Germinal center (tissue), 1 donor: ENCODE data around the gene ITSN1.
"Not testable (repeated sequence)": the region's sequence is repeated elsewhere in the genome, so short reads cannot be mapped to it uniquely, and the experiment has no call there.

Experiments used
- DNase-seq: peaks from one replicate; pipeline ENCODE4 v3.0.0; 2012; ENCODE audit warnings: mixed read lengths, low spot score

The ITSN1 gene

DNA sequence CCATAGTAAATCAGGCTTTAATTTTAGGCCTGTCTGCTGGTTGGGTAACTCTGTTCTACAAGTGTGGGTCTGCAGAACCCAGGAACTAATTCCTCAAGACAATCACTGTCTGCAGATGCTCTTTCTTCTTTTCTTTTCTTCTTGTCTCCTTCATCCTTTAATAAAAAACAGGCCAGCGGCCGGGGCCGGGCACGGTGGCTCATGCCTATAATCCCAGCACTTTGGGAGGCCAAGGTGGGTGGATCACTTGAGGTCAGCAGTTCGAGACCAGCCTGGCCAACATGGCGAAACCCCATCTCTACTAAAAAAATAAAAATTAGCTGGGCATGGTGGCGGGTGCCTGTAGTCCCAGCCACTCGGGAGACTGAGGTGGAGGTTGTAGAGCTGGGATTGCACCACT lies 220.9 kb downstream of the ITSN1 start:
- DNase-seq, result not testable (repeated sequence)

DNA sequence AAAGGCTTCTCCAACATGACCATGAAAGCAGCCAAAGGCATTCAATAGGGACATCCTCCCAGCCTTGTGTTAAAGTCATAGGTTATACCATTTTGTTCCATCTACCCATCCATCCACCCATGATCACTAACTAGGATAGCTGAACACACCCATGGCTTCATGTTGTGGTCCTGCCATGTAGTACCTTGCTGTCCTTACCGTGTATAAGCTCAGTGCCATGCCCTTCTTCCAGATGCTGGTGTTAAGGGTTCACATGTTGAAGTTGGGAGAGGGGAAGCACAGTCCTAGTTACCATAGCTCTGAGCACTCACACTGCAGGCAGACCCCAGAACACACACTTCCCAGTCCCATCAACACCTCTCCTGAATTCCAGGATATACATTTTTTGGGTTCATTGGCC lies 221.8 kb downstream of the ITSN1 start:
- DNase-seq, result no peak

DNA sequence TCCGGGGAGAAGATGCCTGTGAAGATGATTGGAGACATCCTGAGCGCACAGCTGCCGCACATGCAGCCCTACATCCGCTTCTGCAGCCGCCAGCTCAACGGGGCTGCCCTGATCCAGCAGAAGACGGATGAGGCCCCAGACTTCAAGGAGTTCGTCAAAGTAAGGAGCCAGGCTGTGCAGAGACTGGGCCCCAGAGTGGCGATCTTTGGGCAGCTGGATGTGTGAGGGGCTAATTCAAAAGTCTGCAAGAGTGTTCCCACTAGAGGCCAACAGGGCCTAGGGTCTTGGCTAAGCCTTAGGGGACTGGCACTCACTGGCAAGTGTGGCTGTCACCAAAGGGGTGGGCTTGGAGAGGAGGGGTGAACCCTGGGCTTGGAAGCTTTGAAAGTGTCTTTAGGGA lies 222.9 kb downstream of the ITSN1 start:
- no peak for DNase-seq

DNA sequence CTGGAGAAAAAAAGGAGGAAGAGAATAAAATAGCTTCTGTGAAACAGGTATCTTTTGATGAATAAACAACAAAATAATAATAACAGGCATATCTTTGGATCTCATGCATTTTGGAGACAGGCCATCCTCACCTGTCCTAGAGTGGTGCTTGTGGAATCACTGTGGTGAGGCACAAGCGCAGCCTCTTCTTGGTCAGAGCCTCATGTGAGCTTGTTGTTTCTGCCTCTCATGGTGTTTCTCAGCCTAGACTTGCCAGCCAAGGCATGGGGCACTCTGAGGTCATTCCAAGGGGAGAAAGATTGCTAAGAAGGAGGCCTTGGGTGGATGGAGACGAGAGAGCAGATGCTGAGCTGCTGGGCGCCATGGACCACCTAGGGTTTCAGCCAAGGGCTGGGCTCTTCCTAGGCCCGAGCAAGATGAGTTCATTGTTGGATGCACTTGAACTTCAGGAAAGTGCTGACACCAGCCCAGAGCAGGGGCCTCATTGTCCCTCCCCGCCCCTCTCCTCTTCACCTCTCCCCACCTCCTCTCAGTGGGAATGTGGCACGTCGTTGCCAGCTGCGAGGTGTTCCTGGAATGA lies 223.8 kb downstream of the ITSN1 start:
- DNase-seq, result no peak

DNA sequence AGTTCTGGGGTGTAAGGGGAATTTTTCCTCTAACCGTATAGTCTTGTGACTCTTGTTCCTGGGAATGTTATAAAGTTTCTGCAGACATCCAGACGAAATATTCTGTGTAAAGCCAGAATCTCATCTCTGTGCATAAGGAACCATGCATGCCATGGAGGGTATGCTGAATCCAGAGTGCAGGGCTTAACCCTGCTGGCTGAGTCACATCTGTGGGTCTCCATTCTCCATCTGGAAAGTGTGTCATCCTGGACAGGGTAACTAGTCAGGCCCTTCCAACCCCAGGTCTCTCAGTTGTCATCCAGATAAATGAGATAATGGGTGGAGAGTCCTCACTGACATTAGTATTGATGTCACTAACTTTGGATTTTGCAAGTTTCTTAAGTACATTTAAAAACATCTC lies 224.5 kb downstream of the ITSN1 start:
- no peak for DNase-seq

DNA sequence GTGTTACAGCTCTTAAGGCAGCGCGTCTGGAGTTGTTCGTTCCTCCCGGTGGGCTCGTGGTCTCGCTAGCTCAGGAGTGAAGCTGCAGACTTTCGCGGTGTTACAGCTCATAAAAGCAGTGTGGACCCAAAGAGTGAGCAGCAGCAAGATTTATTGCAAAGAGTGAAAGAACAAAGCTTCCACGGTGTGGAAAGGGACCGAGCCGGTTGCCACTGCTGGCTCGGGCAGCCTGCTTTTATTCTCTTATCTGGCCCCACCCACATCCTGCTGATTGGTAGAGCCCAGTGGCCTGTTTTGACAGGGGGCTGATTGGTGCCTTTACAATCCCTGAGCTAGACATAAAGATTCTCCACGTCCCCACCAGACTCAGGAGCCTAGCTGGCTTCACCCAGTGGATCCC lies 225.6 kb downstream of the ITSN1 start:
- not testable (repeated sequence) for DNase-seq

DNA sequence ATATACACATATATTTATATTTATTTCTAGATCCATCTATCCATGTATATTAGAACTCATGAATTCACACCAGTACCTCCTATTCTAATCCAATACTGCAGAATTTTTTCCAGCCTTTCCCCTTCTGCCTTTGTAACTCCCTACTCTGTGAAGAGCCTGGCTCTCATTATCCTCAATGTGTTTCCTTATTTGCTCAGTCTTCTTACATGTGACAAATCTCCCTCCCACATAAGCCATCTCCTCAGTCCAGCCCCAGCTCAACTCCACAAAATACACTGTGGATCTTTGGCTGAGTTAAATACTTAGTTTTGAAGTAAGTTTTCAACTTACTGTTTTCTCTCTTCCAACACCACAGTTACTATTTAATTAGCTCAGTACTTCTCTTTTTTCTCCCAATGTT lies 227.6 kb downstream of the ITSN1 start:
- DNase-seq, result no peak

DNA sequence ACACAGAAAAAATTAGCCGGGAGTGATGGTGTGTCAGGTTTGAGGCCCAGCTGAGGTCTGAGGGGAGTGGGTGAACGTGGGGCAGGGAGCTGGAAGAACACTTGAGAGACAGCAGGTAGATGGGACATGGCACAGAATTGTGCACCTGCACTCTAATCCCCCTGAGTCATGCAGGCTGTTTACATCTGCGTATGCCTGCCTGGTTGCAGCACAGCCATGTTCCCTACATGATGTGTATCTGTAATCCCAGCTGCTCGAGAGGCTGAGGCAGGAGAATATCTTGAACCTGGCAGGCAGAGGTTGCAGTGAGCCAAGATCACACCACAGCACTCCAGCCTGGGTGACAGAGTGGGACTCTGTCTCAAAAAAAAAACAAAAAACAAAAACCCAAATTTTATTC lies 228.5 kb downstream of the ITSN1 start:
- DNase-seq, result no peak

DNA sequence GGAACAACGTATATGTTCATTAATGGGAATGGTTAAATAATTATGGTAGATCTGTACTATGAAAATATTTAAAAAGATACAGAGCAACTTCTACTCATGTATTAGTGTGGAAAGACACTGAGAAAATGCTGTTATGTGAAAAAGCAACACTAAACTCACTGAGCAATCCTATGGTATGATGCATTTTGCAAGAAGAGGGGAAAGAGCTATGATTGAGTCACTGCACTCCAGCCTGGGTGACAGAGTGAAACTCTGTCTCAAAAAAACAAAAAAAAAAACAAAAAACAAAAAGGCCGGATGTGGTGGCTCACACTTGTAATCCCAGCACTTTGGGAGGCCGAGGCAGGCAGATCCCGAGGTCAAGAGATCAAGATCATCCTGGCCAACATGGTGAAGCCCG lies 228.9 kb downstream of the ITSN1 start:
- no peak for DNase-seq

DNA sequence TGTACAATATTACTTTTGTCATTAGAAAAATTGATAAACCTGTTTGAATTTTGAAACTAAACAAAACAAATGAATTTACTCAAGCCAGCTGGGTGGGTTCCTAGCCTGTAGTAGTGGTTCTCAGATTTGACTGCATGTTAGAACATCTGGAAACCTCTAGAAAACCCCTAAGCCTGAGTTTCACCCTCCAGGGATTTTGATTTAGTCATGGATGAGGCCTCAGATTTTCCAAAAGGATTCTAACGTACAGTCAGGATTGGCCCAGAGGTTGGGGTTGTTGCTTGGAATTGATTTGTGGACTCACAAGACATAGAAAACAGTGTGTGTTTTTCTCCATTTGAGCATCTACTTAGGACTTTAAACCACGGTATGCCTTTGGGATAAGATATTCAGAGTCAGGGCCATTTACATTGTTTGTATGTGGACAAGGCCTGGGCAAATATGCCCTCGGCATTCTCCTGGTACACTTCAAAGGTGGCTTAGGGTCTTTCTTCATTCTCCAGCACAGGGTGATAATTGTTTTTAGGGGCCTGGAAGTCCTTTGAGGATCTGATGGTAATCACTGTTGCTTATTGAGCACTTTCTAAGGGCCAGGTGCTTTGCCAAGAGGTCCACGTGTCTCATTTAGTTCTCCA lies 230.7 kb downstream of the ITSN1 start:
- no peak for DNase-seq

DNA sequence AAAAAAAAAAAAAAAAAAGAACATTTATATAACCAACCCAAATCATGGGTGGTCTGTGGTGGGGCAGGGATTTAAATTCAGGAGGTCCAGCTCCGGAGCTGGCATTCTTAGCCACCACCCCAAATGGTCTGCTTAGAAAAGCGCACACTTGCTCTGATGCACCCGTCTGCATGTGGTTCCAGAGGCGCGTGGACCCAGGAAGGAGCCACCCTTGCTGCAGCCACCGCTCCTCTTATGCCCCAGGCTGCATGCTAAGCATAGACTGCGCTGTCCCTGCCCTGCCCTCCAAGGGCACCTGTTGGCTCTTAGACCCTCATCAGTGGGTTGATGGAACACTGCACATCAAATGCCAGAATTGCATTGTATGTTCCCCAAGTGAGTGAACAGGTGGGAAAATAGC lies 231.9 kb downstream of the ITSN1 start:
- DNase-seq, result no peak

DNA sequence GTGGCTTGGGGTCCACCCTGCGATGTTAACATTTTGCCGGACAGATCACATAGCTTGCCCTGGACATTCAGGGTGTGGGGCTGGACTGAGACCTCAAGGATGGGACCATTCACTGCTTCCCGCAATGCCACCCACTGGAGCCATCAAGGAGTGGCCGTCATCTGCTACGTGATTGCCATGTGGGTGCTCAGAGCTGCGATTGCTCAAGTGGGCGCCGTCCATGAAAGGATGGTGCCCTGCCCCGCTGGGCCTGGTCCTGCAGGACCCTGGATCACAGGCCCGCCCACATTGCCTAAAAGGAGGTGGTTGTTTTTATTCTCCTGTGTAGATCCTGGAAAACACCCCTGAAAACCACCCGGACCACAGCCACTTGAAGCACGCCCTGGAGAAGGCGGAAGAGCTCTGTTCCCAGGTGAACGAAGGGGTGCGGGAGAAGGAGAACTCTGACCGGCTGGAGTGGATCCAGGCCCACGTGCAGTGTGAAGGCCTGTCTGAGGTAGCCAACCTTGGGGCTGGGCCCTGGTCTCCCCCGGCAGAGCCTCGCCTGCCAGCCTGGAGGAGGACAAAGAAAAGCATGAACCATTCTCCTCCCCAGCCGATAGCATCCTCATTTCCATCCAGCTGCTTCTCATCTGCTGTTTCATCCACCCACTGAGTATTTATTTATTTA lies 232.9 kb downstream of the ITSN1 start:
- no peak for DNase-seq

DNA sequence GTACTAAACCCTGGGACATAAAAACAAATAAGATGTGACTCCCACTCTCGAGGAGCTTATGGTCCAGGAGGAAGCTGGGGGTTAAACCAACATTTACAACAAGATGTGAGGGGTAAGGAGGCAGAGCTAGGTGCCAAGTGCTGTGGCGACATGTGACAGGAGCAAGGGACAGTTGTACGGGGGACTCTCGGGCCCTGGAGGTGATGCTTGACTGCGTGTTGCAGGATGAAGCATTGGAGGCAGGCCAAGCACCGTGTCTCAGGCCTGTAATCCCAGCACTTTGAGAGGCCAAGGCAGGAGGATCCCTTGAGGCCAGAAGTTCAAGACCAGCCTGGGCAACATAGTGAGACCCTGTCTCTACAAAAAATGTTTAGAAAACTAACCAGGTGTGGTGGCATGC lies 236.5 kb downstream of the ITSN1 start:
- no peak for DNase-seq

DNA sequence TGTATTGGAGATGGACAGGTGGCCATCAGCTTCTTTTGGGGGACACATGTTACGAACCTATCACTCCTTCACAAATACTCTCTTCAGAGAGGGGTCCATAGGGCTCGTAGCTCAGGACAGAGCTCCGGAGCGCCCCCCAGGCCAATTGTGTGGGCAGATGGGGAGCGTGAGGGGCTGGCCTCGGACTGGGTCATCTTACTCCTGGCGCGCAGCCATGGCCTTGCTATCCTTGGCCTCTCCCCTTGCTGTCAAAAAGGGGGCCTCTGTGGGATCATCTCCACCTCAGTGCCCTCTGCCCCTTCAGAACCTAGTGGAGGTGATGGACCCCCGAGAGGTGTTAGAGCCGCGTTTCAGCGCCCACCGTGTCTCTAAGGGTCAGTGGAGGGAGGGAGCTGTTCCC lies 238.3 kb downstream of the ITSN1 start:
- no peak for DNase-seq

DNA sequence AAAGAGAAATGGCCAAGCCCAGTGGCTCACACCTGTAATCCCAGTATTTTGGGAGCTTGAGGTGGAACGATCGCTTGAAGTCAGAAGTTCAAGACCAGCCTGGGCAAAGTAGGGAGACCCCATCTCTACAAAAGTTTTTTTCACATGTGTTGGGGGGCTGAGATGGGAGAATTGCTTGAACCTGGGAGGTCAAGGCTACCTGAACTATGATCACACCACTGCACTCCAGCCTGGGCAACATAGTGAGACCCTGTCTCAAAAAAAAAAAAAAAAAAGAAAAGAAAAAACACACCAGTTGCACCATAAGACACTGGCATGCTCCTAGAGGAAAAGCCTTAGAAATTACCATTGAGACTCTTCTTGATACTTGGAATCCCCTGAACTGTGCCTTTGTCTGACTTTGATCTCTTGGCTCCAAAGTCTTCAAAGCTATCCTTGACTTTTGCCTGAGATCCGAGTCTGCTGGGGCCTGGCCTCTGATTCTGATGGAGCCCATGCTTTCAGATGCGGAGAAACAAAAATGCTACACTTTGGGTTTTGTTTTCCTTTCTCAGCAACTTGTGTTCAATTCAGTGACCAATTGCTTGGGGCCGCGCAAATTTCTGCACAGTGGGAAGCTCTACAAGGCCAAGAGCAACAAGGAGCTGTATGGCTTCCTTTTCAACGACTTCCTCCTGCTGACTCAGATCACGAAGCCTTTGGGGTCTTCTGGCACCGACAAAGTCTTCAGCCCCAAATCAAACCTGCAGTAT lies 239.6 kb downstream of the ITSN1 start:
- DNase-seq, result no peak

DNA sequence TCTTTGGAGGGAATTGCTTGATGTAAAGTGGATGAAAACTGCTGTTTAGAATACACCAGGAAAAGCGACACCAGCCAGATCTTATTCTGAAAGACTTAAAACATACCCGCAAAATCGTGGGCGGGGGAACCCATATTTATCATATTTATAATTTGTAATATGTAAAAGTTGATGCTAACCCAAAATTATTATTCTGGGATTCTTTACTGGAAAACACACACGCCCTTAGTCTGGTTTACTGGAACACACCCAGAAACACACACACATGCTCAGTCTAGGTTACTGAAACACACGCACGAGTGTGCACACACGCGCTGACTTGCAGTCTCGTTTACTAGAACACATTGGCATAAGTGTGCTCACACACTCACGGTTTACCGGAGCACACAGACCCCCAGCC lies 240.8 kb downstream of the ITSN1 start:
- no peak for DNase-seq

DNA sequence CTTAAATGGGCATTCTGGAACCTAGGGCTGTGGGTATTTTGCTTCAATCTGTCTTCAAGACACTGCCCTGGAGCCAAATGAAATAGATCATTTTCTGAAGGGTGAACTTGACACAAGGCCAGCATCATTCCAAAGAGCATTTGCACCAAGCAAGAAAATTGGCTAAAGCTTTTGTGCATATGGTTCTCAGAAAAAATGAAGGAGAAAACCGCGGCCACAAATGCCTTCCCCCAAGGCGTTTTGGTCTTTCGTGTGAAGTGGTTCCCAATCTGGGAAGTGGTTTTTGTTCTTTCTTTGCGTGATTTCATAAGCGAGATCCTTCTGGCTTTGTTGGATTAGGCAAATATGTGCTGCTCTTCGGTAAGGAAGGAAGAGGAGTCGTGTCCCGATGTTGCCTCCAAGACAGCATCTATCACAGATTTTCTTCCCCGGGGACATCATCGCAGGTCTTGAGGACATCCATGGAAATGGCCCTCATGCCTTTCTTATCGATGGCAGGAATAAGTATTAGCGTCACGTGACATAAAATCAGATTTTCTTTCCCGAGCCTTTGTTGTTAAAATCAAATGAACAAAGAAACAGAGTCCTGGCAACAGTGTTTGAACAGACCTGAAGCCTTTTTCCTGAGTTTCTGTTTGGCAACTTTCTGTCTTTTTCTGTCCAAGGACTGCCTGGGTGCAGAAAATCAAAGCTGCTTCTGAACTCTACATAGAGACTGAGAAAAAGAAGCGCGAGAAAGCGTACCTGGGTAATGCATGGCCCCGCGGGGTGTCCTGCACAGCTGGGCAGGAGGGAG lies 242.3 kb downstream of the ITSN1 start:
- no peak for DNase-seq

DNA sequence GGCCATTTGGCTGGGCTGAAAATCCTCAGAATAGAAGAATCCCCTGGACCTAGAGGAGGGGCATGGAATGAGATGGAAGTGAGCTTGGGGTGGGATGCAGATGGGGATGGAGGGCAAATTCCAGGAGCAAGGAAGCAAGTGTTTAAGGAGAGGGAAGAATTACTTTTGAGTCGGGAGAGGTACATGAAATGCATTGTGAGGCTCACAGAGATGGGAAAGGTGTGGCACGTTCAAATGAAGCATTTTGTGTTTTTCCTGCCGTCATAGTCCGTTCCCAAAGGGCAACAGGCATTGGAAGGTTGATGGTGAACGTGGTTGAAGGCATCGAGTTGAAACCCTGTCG lies 242.8 kb downstream of the ITSN1 start:
- no peak for DNase-seq

DNA sequence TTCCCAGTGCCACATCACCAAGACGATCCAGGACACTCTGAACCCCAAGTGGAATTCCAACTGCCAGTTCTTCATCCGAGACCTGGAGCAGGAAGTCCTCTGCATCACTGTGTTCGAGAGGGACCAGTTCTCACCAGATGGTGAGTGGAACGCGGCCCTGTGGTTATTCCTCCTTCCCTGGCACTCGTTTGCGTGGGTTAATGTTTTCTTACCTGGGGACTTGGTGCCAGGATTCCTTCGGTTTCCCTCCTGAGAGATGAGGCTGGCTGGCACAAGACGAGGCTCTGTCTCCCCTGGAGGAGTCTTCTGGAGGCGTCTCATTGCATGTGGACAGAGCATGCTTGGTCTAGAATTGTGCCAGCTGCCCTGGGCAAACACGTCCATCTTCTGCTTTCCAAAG lies 244.0 kb downstream of the ITSN1 start:
- DNase-seq, result no peak

DNA sequence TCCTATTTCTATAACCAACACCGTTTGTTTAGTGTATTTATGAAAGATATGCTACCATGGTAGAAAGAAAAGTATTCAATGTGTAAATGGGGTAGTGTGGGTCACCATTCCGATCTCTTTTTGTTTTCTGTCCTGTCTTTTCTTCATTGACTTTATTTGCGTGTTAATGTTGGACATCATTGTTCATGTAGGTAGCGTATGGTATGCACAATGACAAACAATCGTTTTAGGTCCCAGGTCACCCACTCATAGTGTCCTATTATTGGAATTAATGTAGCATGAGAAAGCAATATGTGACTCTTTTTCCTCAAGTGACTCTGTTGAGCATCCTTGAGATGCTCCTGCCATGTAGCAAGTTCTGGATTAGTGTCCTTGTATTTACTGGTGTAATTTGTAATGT lies 247.9 kb downstream of the ITSN1 start:
- DNase-seq, result no peak

DNA sequence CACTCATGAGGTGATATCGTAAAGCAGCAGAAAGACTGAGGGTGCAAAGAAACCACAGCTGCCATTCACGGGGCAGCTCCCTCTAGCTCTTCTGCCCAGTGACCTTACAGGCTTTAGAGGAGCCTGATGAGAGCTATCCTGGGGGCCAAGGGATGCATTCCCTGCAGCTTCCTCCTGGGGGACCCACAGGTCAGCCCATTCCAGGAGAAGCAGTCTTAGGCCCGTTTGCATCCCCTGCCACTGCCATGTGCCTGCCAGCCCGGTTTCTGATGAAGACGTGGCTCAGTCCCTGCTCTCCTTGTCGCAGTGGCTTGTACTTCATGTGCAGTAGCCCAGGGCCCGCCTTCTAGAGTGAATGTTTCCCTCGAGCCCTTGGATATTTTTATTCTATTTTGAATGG lies 250.6 kb downstream of the ITSN1 start:
- no peak for DNase-seq

DNA sequence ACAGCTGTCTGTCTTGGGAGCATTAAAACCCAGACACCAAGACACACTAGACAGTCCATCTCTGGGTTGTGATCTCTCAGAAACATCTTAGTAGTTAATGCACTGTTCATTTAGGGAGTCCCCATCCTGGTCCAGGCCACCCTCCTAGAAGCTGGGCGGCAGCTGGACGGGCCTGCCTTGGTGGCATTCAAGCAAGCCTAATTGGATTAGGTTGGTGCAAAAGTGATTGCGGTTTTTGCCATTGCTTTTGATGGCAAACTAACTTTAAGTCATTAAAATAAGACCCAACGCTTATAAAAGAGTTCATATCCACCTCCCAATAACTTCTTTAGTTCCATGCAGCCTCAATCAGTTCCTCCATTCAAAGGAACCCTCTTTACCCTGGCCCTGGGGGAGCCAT lies 251.6 kb downstream of the ITSN1 start:
- DNase-seq, result no peak
